SK-N-MC (cell line): ENCODE results near the gene LEMD1.
"Not testable (repeated sequence)": the region's sequence is repeated elsewhere in the genome, so short reads cannot be mapped to it uniquely, and the experiment has no call there.

Experiments used
- EZH2 ChIP-seq: fragments of 200-600 bp; sonication (generic); IDR thresholded peaks from one replicate; pipeline ENCODE4 v1.6.1; 2017; ENCODE audit warnings: antibody characterized with exemption
- POLR2AphosphoS5 ChIP-seq: IDR thresholded peaks from 2 replicates; pipeline ENCODE4 v1.6.1; 2012; ENCODE audit warnings: mild to moderate bottlenecking, low read depth, low read length, borderline replicate concordance

DNA sequence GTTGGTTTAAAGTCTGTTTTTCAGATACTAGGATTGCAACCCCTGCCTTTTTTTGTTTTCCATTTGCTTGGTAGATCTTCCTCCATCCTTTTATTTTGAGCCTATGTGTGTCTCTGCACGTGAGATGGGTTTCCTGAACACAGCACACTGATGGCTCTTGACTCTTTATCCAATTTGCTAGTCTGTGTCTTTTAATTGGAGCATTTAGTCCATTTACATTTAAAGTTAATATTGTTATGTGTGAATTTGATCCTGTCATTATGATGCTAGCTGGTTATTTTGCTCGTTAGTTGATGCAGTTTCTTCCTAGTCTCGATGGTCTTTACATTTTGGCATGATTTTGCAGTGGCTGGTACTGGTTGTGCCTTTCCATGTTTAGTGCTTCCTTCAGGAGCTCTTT, 17.4 kb downstream of the LEMD1 start:
- not testable (repeated sequence) for TF ChIP-seq EZH2, POLR2AphosphoS5
